Activated CD4-positive, alpha-beta T cell treated with anti-CD3 and anti-CD28 coated beads for 48 hours (primary cell): ENCODE measurements around the gene GUSB.

Experiments used
- DNase-seq: peaks from one replicate; pipeline ENCODE4 v3.0.0-alpha.2; 2020

The GUSB gene

DNA sequence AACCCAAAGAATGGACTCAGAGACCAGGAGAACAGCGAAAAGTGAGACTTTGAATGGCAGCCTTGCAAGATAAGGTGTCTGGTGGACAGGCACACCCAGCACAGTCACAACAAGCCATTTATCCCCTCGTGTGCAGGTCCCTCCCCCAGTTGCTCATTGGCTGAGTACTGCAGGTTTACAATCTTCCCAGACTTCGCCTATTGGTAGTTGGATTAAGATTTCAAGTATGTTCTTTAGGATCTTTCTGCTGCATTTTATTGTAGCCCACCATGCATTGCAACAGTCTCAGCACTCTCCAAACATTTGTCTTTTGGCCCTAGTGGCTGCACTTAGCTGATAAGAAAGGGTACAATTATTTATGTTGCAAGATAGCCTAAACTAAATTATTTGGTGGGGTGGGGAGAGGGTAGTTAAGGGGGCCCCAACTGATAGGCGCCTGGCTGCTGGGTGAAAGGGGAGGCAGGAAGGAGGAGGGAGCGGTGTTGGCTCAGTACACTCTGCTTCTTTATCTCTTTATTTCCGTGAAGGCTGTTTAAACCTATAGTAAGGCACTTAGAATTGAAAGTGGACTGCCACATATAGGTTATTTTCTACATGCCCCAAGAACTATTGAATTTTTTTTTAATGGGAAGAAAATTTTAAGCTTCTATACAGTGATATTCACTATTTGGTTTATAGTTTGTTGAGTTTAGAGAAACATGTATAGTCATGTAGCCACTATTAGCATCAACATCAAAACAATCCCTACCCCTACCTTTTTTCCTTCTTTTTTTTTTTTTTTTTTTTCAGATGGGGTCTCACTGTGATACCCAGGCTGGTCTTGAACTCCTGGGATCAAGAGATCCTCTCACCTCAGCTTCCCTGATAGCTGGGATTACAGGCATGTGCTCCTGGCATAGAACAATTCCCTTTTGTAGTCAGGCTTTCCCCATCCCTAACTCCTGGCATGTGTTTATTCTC, 54.2 kb downstream of the GUSB start:
- DNase-seq, result no peak

DNA sequence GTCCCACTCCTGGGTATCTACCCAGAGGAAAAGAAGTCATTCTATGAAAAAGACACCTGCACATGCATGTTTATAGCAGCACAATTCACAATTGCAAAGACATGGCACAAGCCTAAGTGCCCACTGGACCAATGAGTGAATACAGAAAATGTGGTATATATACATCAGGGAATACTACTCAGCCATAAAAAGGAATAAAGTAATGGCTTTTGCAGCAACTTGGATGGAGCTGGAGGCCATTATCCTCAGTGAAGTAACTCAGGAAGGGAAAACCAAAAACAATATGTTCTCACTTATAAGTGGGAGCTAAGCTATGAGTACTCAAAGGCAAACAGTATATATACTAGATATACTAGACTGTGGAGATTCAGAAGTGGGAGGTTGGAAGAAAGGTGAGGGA, 55.4 kb downstream of the GUSB start:
- no peak for DNase-seq

DNA sequence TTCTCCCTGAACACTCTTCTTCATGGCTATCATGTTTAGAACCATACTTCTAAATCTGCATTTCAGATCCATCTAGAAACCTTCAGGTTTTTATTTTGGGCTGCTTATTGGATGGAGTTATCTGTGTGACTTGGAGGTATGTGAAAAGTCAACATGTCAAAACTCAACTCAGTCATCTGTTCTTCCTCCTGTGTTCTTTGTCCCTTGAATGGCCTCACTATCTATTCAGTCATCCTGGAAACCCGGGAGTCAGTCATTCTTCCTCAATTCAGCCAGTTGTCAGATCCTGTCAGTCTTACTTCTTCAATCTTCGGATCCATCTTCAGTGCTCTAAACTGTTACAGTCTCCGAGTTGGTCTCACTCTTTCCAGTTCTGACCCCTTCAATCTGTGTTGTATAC, 57.0 kb downstream of the GUSB start:
- no peak for DNase-seq

DNA sequence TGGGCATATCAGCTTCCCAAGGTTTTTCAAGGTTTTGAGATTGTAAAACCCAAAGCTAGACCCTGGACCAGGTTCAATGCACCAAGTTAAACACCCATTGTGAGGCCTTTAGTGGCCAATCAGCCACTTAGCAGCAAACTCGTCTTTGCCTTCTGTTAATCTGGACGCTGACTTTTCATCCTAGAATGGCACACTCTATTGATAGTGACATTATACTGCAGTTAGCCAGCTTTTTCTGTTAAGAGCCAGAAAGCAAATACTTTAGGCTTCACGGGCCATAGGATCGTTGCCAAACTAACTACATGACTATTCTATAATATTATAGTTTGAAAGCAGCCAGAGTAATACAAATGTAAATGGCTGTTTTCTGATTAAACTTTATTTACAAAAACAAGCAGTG, 57.8 kb downstream of the GUSB start:
- DNase-seq, result no peak

DNA sequence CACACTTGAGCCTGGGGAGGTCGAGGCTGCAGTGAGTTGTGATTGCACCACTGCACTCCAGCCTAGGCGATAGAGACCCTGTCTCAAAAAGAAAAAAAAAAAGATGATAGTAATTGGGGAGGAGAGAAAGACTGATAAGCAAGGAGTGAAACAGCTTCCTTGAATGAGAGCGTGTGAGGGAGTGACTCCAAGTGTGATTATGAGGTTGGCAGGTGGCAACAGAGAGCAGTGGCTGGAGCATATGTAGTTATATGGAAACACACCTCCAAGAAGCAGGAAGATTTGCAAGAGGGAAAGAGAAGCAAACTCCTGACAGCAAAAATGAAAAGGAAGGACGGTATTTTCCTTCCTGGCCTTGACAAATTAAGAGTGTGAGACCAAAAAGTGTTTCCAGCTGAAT, 58.7 kb downstream of the GUSB start:
- no peak for DNase-seq

DNA sequence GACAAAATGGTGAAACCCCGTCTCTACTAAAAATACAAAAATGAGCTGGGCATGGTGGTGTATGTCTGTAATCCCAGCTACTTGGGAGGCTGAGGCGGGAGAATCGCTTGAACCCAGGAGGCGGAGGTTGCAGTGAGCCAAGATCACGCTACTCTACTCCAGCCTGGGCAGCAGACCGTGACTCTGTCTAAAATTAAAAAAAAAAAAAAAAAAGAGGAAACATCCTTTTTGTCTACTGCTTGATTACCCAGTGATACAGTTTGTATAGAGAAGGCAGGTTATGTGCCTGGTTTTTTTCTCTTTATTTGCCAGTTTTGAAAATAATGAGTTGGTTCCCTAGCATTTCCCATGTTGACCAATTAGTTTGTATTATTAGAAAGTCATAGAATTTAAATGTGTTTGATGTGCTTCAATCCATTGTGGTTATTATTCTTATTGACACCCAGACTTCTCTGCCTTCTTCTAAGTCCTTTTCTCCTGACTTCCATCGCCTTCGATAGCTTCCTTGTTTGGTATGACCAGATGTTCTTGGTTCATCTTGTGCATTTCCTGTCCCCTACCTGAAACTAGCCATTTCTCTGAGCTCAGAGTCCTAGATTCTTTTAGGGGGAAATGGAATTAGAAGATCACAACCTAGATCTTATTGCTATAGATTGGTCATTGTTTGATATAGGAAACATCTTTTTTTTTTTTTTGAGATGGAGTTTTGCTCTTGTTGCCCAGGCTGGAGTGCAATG, 65.9 kb downstream of the GUSB start:
- DNase-seq, result no peak

DNA sequence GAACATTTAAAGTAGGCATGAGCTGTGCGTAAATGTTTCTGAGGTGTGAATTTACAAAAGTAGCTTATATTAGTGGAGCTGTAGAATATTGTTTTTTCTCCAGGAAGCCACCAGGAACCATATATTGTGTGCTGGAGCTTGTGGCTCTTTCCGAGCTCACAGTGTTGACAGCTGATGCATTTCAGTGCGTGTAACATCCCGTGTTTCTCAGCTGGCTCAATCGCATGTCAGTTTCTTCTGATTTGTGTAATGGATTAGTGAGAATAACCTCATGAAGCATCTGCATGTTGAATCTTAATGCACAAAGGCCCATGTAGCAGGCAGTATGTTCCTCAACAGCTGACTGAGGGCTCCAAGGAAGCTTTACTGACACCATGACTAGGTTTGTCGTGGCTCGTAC, 69.8 kb downstream of the GUSB start:
- no peak for DNase-seq
